WTC11 (cell line): ENCODE measurements around the gene OSBPL10.

Experiments used
- CREB1 ChIP-seq: sonication (generic); formaldehyde crosslinking; IDR thresholded peaks from 2 replicates; pipeline ENCODE4 v1.8.0; 2023; ENCODE audit warnings: mild to moderate bottlenecking, missing genetic modification reagents
- CTCF ChIP-seq: fragments of 200-600 bp; IDR thresholded peaks from 2 replicates; pipeline ENCODE4 v1.8.0; 2022; ENCODE audit warnings: antibody characterized with exemption

GRCh38 chr3:31896648-31897433, 84.2 kb downstream of the OSBPL10 start:
- TF ChIP-seq CTCF: no peak
- TF ChIP-seq CREB1: no peak
